Psoas muscle (tissue), 8 donors: ENCODE results near the gene ABHD3. TPM values are rescaled to one million over a fixed set of nuclear protein-coding genes. Genes with fewer than 3 reads are reported as not detected.
"Not testable (repeated sequence)": the region's sequence is repeated elsewhere in the genome, so short reads cannot be mapped to it uniquely, and the experiment has no call there.

ENCODE experiments used
- ATAC-seq, 4 donors: fragments of 200-7000 bp; cut with Tn5 transposase; one replicate each; pipeline ENCODE4 v1.9.1; 2020; ENCODE audit warnings: moderate library complexity in 3 of 4, mild to moderate bottlenecking in 2 of 4
- DNase-seq, 2 donors: peaks; one replicate each; pipeline ENCODE4 v3.0.0-alpha.2; 2020
- H3K27ac ChIP-seq: fragments of 200-600 bp; one replicate; pipeline ENCODE4 v1.8.0; 2022
- H3K27me3 ChIP-seq, 3 donors: fragments of 200-600 bp in 1 of 3; one replicate each; pipeline versions ENCODE4 v1.6.1 to v1.8.0; 2013 to 2022; ENCODE audit warnings: low read length in 2 of 3, mild to moderate bottlenecking in 2 of 3, moderate library complexity in 1 of 3; ENCODE audit not compliant: insufficient read depth in 3 of 3
- H3K36me3 ChIP-seq, 2 donors: fragments of 200-600 bp in 1 of 2; one replicate each; pipeline versions ENCODE4 v1.6.1 to v1.8.0; 2013 to 2022; ENCODE audit warnings: low read depth in 1 of 2, mild to moderate bottlenecking in 1 of 2, moderate library complexity in 1 of 2; ENCODE audit not compliant: insufficient read depth in 1 of 2
- H3K4me1 ChIP-seq: fragments of 200-600 bp; one replicate; pipeline ENCODE4 v1.8.0; 2022
- H3K4me3 ChIP-seq: fragments of 200-600 bp; one replicate; pipeline ENCODE4 v1.8.0; 2022; ENCODE audit warnings: mild to moderate bottlenecking
- H3K9me3 ChIP-seq: fragments of 200-600 bp; one replicate; pipeline ENCODE4 v1.8.0; 2022
- CTCF ChIP-seq: fragments of 200-600 bp; IDR thresholded peaks from one replicate; pipeline ENCODE4 v1.8.0; 2022; ENCODE audit warnings: antibody characterized with exemption
- WGBS, 3 donors: extraction: QIAGEN DNeasy Blood & Tissue Kit; methylation state at CpG; one replicate each; pipeline versions ENCODE4 v1.1.6 to v1.1.7; 2013; 5-methylcytosine and 5-hydroxymethylcytosine counted together
- intact Hi-C, 2 donors: fragments of 100-400 bp; cut with DNase I; formaldehyde crosslinking; loops; one replicate each; pipeline versions ENCODE4 v1.11.0 to v1.14.2; 2022
- polyA plus RNA-seq, 3 donors: library from polyadenylated mRNA; stranded (reverse); fragments of 200-250 nt; gene quantifications; one replicate each; pipeline ENCODE4 v1.2.3, GENCODE V29; 2013
- total RNA-seq, 4 donors: library from RNA; stranded (reverse); fragmentation: NEBNext Ultra II Directional in 2 of 4; extraction: Animal tissue kit (Norgen Biotek cat#: 25700) in 2 of 4; gene quantifications; one replicate each; pipeline versions ENCODE4 v1.2.1 to v1.2.4, GENCODE V29; 2021 to 2023
- donor health status: healthy with polysubstance abuse.
- donor health status: DM: no; HTN: no; CAD: no; lungs with moderate emphysema.
- donor health status: Bipolar disorder and iron deficiency.
- donor health status: healthy.
- donor health status: DM: yes; HTN: yes; CAD: no.
- donor health status: DM: no; HTN: no; CAD: no.
- donor health status: DM: no; HTN: no; CAD: no.
- donor health status: DM: yes; HTN: yes; CAD: no.

The ABHD3 gene
- total and polyA plus RNA-seq, 7 donors = 3.8 to 12.4 (median 5.9) TPM

- Histone ChIP-seq H3K9me3 (no peaks in the 10 kb centered on the region), H3K27me3 (no peaks in the 10 kb centered on the region), H3K4me1 (no peaks in the 10 kb centered on the region), H3K27ac (no peak overlapping the region), H3K36me3 (peaks cover 0 to 32% of the 10 kb centered on the region in 2 donors), H3K4me3 (no peak overlapping the region)
- DNase-seq = no peak
- WGBS, 3 donors = 93 to 100% (median 94%) methylated on average over 2 of the region's 2 CpGs
- intact Hi-C loops = no loop called here
- no peak for TF ChIP-seq CTCF
- no peak for ATAC-seq
Observed at GRCh38 chr18:21684731-21685130, 19.8 kb downstream of the ABHD3 start.

- Histone ChIP-seq H3K36me3 (peaks cover 0 to 28% of the 10 kb centered on the region in 2 donors), H3K4me3 (peak overlapping the region; percentile 54), H3K27me3 (no peaks in the 10 kb centered on the region), H3K9me3 (no peaks in the 10 kb centered on the region), H3K4me1 (no peaks in the 10 kb centered on the region), H3K27ac (peak overlapping the region; percentile 34)
- TF ChIP-seq CTCF = no peak
- ATAC-seq = peak; percentile 25 to 91 (median 66)
- WGBS, 3 donors = 43 to 55% (median 49%) methylated on average over 11 of the region's 11 CpGs
- DNase-seq = no peak
- intact Hi-C loops = no loop called here
Observed at GRCh38 chr18:21682371-21683051, 22.1 kb downstream of the ABHD3 start.

- WGBS, 3 donors = 94 to 97% (median 94%) methylated on average over 6 of the region's 6 CpGs
- Histone ChIP-seq H3K27ac (no peak overlapping the region), H3K36me3 (peaks cover 0 to 25% of the 10 kb centered on the region in 2 donors), H3K9me3 (no peaks in the 10 kb centered on the region), H3K4me1 (no peaks in the 10 kb centered on the region), H3K4me3 (no peak overlapping the region), H3K27me3 (no peaks in the 10 kb centered on the region)
- intact Hi-C loops = no loop called here
- no peak for TF ChIP-seq CTCF
- no peak for ATAC-seq
- no peak for DNase-seq
Observed at GRCh38 chr18:21680161-21680560, 24.4 kb downstream of the ABHD3 start.

- intact Hi-C loops = no loop called here
- 83 to 84% (median 83%) methylated on average over 1 of the region's 1 CpG for WGBS, 3 donors
- Histone ChIP-seq H3K4me1 (no peaks in the 10 kb centered on the region), H3K36me3 (peaks cover 0 to 25% of the 10 kb centered on the region in 2 donors), H3K9me3 (no peaks in the 10 kb centered on the region), H3K4me3 (no peak overlapping the region), H3K27me3 (no peaks in the 10 kb centered on the region), H3K27ac (no peak overlapping the region)
- TF ChIP-seq CTCF = no peak
- no peak for ATAC-seq
- no peak for DNase-seq
Observed at GRCh38 chr18:21678859-21679258, 25.7 kb downstream of the ABHD3 start.

- H3K9me3 ChIP-seq, H3K27me3 ChIP-seq, ATAC-seq, H3K4me1 ChIP-seq, DNase-seq, H3K4me3 ChIP-seq, intact Hi-C loops, H3K27ac ChIP-seq: not testable (repeated sequence)
- H3K36me3 ChIP-seq = peaks cover 0 to 15% of the 10 kb centered on the region in 2 donors
- 93 to 98% (median 95%) methylated on average over 8 of the region's 8 CpGs for WGBS, 3 donors
Observed at GRCh38 chr18:21675354-21675753, 29.2 kb downstream of the ABHD3 start.
